NCI-H1092 treated with DMSO at 0.1 percent for 48 hours (cell line): ENCODE data around the gene EPHX1.
"Not testable (repeated sequence)": the region's sequence is repeated elsewhere in the genome, so short reads cannot be mapped to it uniquely, and the experiment has no call there.

ENCODE experiments used
- DNase-seq: peaks from one replicate; lab custom pipeline; 2025; lab: John Stamatoyannopoulos, UW

The EPHX1 gene

GRCh38 chr1:225881081-225881958 is 71.4 kb downstream of the EPHX1 start:
- no peak for DNase-seq

- no peak for DNase-seq
Observed at GRCh38 chr1:225881959-225882693, 72.2 kb downstream of the EPHX1 start, which contains the start of gene TMEM63A. Gene TMEM63A, minus strand, starts transcription at chr1:225882380. Its CDS starts 4,800 bp downstream, at chr1:225877580.

- no peak for DNase-seq
Observed at GRCh38 chr1:225882694-225883615, 73.0 kb downstream of the EPHX1 start.

GRCh38 chr1:225883616-225884265 is 73.8 kb downstream of the EPHX1 start:
- no peak for DNase-seq

GRCh38 chr1:225885336-225885735 is 75.4 kb downstream of the EPHX1 start:
- no peak for DNase-seq

- DNase-seq, result no peak
Observed at GRCh38 chr1:225886159-225887029, 76.5 kb downstream of the EPHX1 start.

- DNase-seq, result no peak
Observed at GRCh38 chr1:225887030-225887314, 77.0 kb downstream of the EPHX1 start.

GRCh38 chr1:225887554-225888288 is 77.8 kb downstream of the EPHX1 start:
- not testable (repeated sequence) for DNase-seq

- no peak for DNase-seq
Observed at GRCh38 chr1:225888289-225888897, 78.5 kb downstream of the EPHX1 start.

- no peak for DNase-seq
Observed at GRCh38 chr1:225888898-225889601, 79.1 kb downstream of the EPHX1 start, which contains the start of gene LEFTY1. Gene LEFTY1, minus strand, starts transcription at chr1:225889146. Its CDS starts 80 bp downstream, at chr1:225889066.

- no peak for DNase-seq
Observed at GRCh38 chr1:225889743-225890142, 79.8 kb downstream of the EPHX1 start.

- DNase-seq, result no peak
Observed at GRCh38 chr1:225890346-225891228, 80.7 kb downstream of the EPHX1 start.

- no peak for DNase-seq
Observed at GRCh38 chr1:225891229-225891972, 81.5 kb downstream of the EPHX1 start.

- DNase-seq, result no peak
Observed at GRCh38 chr1:225892307-225892706, 82.4 kb downstream of the EPHX1 start.
